ENCODE measurements around the gene MCRIP1.

MCRIP1 gene

GRCh38 chr17:81807210-81807719 lies 25.8 kb downstream of the MCRIP1 start:
- no peak for TF ChIP-seq POLR2A (IDR thresholded peaks at IDR 0.05; ENCODE audit: low read depth, low read length)
- no peak for TF ChIP-seq POLR2AphosphoS5 (IDR thresholded peaks at IDR 0.05; ENCODE audit: low read depth, low read length)
- no peak for TF ChIP-seq TAF1 (IDR thresholded peaks at IDR 0.05; ENCODE audit: borderline replicate concordance, low read depth, low read length)
- DNase-seq (ENCODE audit: insufficient read length) (no peak), FAIRE-seq (no peak)

GRCh38 chr17:81806461-81807209 lies 26.5 kb downstream of the MCRIP1 start:
- DNase-seq (ENCODE audit: insufficient read length): no peak
- TF ChIP-seq POLR2A (IDR thresholded peaks at IDR 0.05; ENCODE audit: low read depth, low read length) (no peak), POLR2AphosphoS5 (IDR thresholded peaks at IDR 0.05; ENCODE audit: low read depth, low read length) (no peak), TAF1 (IDR thresholded peaks at IDR 0.05; ENCODE audit: borderline replicate concordance, low read depth, low read length) (no peak)
- no peak for FAIRE-seq

GRCh38 chr17:81805707-81806460 lies 27.2 kb downstream of the MCRIP1 start:
- DNase-seq (ENCODE audit: insufficient read length) (no peak), FAIRE-seq (no peak)
- TF ChIP-seq TAF1 (IDR thresholded peaks at IDR 0.05; ENCODE audit: borderline replicate concordance, low read depth, low read length) (no peak), POLR2A (IDR thresholded peaks at IDR 0.05; ENCODE audit: low read depth, low read length) (no peak), POLR2AphosphoS5 (IDR thresholded peaks at IDR 0.05; ENCODE audit: low read depth, low read length) (no peak)

- no peak for TF ChIP-seq POLR2A (IDR thresholded peaks at IDR 0.05; ENCODE audit: low read depth, low read length)
- no peak for TF ChIP-seq POLR2AphosphoS5 (IDR thresholded peaks at IDR 0.05; ENCODE audit: low read depth, low read length)
- TF ChIP-seq TAF1 (IDR thresholded peaks at IDR 0.05; ENCODE audit: borderline replicate concordance, low read depth, low read length): no peak
- no peak for FAIRE-seq
- no peak for DNase-seq (ENCODE audit: insufficient read length)
These were observed 28.3 kb downstream of the MCRIP1 start for GRCh38 chr17:81804559-81805399.

- DNase-seq (ENCODE audit: insufficient read length) (no peak), FAIRE-seq (no peak)
- TF ChIP-seq TAF1 (IDR thresholded peaks at IDR 0.05; ENCODE audit: borderline replicate concordance, low read depth, low read length): no peak
- no peak for TF ChIP-seq POLR2AphosphoS5 (IDR thresholded peaks at IDR 0.05; ENCODE audit: low read depth, low read length)
- no peak for TF ChIP-seq POLR2A (IDR thresholded peaks at IDR 0.05; ENCODE audit: low read depth, low read length)
These were observed 29.1 kb downstream of the MCRIP1 start, which contains the start of gene GCGR for GRCh38 chr17:81803728-81804558. Gene GCGR (plus strand): TSS chr17:81804150. CDS start chr17:81809019, 4,869 bp downstream.

- FAIRE-seq: no peak
- DNase-seq (ENCODE audit: insufficient read length): no peak
- no peak for TF ChIP-seq POLR2AphosphoS5 (IDR thresholded peaks at IDR 0.05; ENCODE audit: low read depth, low read length)
- TF ChIP-seq TAF1 (IDR thresholded peaks at IDR 0.05; ENCODE audit: borderline replicate concordance, low read depth, low read length): no peak
- no peak for TF ChIP-seq POLR2A (IDR thresholded peaks at IDR 0.05; ENCODE audit: low read depth, low read length)
These were observed 30.0 kb downstream of the MCRIP1 start for GRCh38 chr17:81802856-81803643.

GRCh38 chr17:81802048-81802758 lies 30.9 kb downstream of the MCRIP1 start:
- TF ChIP-seq POLR2AphosphoS5 (IDR thresholded peaks at IDR 0.05; ENCODE audit: low read depth, low read length) (no peak), POLR2A (IDR thresholded peaks at IDR 0.05; ENCODE audit: low read depth, low read length) (no peak), TAF1 (IDR thresholded peaks at IDR 0.05; ENCODE audit: borderline replicate concordance, low read depth, low read length) (no peak)
- DNase-seq (ENCODE audit: insufficient read length) (no peak), FAIRE-seq (no peak)

GRCh38 chr17:81801327-81801726 lies 31.8 kb downstream of the MCRIP1 start:
- TF ChIP-seq POLR2A (IDR thresholded peaks at IDR 0.05; ENCODE audit: low read depth, low read length) (no peak), POLR2AphosphoS5 (IDR thresholded peaks at IDR 0.05; ENCODE audit: low read depth, low read length) (no peak), TAF1 (IDR thresholded peaks at IDR 0.05; ENCODE audit: borderline replicate concordance, low read depth, low read length) (no peak)
- FAIRE-seq (no peak), DNase-seq (ENCODE audit: insufficient read length) (no peak)

GRCh38 chr17:81794509-81794908 lies 38.6 kb downstream of the MCRIP1 start:
- TF ChIP-seq POLR2A (IDR thresholded peaks at IDR 0.05; ENCODE audit: low read depth, low read length) (no peak), POLR2AphosphoS5 (IDR thresholded peaks at IDR 0.05; ENCODE audit: low read depth, low read length) (no peak), TAF1 (IDR thresholded peaks at IDR 0.05; ENCODE audit: borderline replicate concordance, low read depth, low read length) (no peak)
- DNase-seq (ENCODE audit: insufficient read length) (no peak), FAIRE-seq (no peak)

Measured in GM12892 (cell line).